HG03520 (cell line): ENCODE measurements around the gene BOLA3.
A peak's percentile ranks its signal among the peaks of the same experiment; 100 is the strongest.
"Not testable (repeated sequence)": the region's sequence is repeated elsewhere in the genome, so short reads cannot be mapped to it uniquely, and the experiment has no call there.

ENCODE experiments used
- ATAC-seq: cut with Tn5 transposase; IDR thresholded peaks from one replicate; pipeline ENCODE4 v1.9.1; 2021; ENCODE audit warnings: mild to moderate bottlenecking, moderate library complexity; ENCODE audit not compliant: unreplicated experiment

The BOLA3 gene, protein sequence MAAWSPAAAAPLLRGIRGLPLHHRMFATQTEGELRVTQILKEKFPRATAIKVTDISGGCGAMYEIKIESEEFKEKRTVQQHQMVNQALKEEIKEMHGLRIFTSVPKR

GRCh38 chr2:74147727-74148456, at the start of gene BOLA3:
TSS of gene BOLA3 (minus strand) at chr2:74147912. CDS start at chr2:74147874, 38 bp downstream.
- peak; percentile 81 for ATAC-seq

- no peak for ATAC-seq
These were observed 49.3 kb upstream of the BOLA3 start for GRCh38 chr2:74197049-74197448.

DNA sequence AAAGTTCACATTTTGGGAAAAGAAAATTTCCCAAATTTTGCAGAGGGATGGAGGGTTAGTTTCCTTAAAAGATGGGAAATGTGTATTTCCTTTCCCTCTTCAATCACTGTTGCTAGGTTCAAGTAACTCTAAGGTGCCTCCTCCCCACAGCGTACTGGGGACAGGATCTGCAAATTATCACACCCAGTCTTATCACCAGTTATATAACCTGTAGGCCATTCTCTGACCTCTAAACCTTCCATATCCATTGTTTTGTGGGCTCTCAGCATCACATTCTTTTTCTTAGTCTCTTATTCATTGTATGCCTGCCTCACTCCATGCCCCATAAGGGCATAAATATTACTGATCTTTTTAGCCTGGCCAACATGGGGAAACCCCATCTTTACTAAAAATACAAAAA, 47.1 kb upstream of the BOLA3 start:
- ATAC-seq, result no peak

GRCh38 chr2:74191596-74192380, 44.1 kb upstream of the BOLA3 start:
- no peak for ATAC-seq

DNA sequence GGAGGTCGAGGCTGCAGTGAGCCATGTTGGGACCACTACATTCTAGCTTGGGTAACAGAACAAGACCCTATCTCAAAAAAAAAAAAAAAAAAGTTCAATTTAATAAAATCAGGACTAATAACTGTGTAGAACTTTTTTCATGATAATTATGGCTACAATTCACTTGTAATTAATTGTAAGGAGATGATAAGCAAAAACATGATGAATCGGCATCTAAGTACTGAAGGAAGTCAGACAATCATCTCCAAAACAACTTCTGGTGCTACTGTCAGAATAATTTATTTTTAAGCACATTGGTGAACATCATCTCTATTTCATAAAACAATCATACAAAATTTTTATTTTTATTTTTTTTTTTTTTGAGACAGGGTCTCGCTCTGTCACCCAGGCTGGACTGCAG, 41.0 kb upstream of the BOLA3 start:
- ATAC-seq, result no peak

DNA sequence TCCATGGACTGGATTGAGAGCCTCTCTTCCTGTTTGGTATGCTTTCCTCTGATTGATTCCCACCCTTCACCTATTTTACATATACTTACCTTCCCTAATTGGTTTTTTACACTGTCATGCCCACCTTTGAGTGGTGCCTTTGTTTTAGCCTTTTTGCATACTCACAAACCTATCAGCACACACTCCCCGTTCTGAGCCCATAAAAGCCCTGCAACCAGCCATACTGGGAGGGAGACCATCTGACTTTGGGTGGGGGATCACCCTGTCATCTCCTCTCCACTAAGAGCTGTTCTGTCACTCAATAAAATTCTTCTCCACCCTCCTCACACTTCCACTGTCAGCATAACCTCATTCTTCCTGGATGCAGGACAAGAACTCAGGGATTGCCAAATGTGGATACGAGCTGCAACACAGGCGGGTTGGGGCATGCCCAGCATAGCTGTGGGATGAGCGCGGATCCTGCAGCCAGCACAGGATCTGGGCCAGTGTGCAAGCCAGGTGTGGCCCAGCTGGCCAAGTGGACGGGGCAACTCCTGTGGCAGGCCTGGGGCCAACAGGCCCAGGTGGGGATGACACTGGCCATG, 40.4 kb upstream of the BOLA3 start:
- ATAC-seq, result no peak

- not testable (repeated sequence) for ATAC-seq
These were observed 39.0 kb upstream of the BOLA3 start for GRCh38 chr2:74186706-74187105.

DNA sequence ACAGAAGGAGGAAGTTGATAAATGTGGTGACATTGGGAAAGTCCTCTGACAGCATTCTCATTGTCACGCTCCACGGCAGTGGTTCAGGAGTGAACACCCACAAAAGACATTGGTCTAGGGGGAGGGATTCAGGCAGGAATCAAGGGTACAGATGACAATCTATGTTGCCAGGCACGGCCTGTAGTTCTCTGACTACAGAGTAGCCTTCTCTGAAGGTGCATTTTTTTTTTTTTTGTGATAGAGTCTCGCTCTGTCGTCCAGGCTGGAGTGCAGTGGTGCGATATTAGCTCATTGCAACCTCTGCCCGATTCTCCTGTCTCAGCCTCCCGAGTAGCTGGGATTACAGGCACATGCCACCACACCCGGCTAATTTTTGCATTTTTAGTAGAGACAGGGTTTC, 38.3 kb upstream of the BOLA3 start:
- ATAC-seq, result peak; percentile 58

DNA sequence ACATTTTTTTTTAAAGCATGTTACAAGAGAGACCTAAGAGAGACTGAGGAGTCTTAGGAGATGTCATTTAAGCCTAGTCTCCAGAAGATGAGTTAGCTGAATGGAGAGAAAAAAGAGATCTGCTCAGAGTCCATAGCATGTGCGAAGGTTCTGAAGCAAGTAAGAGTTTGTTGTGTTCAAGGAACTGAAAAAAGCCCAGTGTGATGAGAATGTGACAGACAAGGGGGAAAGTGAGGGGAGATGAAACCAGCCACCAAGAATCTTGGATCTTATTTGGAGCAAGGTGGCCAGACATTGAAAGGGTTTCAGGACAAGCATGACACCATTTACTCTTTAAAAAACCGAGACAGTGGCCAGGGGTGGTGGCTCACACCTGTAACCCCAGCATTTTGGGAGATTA, 36.2 kb upstream of the BOLA3 start:
- no peak for ATAC-seq

DNA sequence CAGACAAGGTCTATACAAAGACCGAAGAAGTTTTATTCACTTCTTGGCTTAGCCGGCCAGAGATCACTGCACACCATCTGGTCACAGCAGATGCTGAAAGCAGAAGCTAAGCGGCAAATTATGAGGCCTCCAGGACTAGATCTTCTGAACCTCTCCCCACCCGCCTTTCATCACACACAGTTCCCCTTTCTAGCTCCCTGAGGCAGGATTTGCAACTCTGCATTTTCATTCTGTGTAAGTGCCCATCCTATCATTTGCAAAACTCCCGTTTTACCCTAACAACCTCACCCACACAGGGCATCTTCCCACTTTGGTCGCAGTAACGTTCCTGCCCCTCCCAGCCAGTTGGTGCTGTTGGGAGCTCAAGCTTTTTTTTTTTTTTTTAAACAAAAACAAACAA, 34.0 kb upstream of the BOLA3 start:
- peak; percentile 19 for ATAC-seq

DNA sequence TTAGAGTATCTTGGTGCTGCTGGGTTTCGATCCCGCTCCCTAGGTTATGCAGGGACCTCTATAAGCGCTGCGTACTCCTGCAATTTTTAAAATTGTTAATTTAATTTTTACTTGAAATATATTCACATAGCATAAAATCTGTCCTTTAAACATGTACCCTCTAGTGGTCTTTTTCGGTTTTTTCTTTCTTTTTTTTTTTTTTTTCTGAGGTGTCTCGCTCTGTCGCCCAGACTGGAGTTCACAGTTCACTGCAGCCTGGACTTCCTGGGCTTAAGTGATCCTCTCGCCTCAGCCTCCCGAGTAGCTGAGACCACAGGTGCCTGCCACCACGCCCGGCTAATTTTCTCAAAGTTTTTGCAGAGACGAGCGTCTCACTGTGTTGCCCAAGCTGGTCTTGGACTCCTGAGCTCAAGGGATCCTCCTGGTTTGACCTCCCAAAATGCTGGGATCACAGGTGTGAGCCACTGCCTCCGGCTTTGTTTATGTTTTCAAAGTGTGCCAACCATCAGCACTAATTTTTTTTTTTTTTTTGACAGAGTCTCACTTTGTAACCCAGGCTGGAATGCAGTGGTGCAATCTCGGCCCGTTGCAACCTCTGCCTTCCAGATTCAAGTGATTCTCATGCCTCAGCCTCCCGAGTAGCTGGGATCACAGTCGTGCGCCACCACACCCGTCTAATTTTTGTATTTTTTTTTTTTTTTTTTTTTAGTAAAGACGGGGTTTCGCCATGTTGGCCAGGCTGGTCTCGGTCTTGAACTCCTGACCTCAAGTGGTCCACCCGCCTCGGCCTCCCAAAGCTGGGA, 31.6 kb upstream of the BOLA3 start:
- ATAC-seq, result peak; percentile 3

DNA sequence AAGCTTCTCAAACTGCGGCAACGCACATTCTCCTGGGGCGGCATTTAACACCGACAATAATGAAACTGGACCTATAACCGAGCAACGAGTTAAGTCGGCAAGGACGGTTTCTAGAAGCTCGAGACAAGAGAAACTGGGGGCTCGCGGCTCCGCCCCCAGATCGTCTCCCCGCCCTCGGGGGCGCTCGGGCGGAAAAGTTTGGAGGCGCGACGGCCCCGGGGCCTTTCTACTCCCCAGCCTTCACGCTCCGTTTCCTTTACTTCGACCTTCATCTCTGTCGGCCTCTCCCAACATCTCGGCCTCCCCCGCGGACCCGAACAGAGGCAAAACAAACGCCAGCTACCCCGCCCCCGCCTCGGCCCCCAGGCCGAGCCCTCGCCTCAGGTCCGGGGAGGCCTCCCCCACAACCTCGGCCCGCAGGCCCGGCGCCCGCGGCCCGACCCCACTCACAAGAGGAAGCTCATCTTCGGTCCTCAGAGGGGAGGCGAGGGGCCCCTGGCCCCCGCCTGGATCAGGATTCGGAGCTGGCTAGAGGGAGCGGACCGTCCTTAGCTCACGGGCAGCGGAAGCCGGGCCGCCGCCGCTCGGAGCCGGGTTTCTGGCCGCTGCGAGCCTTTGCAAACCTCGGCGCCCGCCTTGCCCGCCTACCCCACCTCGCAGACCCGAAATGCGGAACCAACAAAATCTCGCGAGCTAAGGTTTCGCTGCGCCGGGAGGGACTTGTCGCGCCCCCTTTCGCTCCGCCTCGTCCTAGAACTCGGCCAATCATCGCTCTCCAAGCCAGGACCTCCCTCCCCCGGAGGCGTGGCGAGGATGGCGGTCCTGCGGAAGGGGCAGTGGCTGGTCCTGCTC, 30.7 kb upstream of the BOLA3 start, which contains the start of gene MOB1A:
MOB1A (minus strand) TSS at position 669 of the 852 bp plus-strand sequence; CDS start at position 464, 205 bp downstream.
- peak; percentile 81 for ATAC-seq

GRCh38 chr2:74177696-74178095, 30.0 kb upstream of the BOLA3 start:
- no peak for ATAC-seq

GRCh38 chr2:74174909-74175308, 27.2 kb upstream of the BOLA3 start:
- no peak for ATAC-seq

DNA sequence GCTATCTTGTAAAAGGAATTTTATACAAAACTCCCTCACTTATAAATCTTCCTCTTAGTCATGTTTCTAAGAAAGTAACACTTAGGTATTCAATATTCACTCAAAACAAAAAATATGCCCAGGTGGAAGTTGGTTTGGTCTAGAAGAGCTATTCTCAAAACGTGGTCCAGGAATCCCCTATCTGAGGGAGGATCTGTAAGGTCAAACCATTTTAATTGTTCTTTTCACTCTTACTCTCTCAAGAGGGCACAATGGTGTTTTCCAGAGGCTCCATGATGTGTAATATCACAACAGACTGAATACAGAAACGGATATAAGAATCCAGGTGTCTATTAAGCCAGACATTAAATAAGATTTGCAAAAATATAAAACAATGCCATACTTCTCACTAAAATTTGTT, 21.0 kb upstream of the BOLA3 start:
- no peak for ATAC-seq

DNA sequence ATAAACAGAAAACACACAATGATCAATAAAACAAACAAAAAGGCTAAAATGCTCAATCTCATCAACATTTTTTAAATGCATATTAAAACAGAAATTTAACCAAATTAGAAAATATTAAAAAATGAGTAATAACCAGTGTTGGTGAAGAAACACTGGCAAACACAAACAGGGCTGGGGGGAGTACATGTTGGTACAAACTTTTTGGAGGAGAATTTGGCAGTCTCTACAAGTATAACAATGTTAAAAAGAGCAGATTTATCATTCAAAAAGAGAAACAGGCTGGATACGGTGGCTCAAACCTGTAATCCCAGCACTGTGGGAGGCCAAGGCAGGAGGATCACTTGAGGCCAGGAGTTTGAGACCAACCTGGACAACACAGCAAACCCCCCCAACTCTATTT, 17.0 kb upstream of the BOLA3 start:
- no peak for ATAC-seq

DNA sequence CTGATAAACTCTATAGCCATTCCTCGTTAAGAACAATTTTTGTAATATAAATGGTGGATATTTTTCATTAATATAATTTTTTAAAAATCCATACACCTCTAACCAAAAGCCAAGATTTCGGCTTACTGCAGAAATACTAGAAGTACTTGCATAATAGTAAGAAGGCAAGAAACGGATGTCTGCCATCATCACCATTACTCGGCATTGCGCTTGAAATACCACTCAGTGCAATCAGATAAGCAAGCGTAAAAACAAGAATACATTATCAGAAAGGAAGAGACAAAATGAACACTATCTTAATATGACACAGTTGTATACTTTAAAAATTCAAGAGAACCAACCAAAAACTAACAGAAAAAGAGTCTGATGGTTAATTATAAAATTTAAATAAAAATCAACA, 15.2 kb upstream of the BOLA3 start:
- no peak for ATAC-seq

DNA sequence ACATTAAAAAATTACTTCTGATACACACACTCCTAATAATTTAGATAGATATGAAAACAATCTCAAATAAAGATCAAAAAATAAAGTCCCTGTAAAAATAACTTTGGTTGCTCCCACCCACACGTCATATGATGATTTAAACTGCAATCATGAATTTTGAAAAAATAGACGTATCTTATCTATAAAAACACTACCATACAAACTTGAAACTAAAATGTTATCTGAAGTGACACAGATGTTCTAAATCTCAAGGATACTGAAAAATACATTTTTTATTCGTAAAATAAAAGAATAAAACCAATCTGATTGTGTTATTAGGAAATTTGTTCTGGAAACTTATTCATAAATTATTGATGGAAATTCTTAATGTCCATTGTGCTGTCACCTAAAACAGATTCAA, 8.1 kb upstream of the BOLA3 start:
- ATAC-seq, result no peak

GRCh38 chr2:74152954-74153353, 5.2 kb upstream of the BOLA3 start:
- no peak for ATAC-seq
